K562 (cell line): ENCODE measurements around the gene IGDCC3. TPM values are rescaled to one million over a fixed set of nuclear protein-coding genes. Genes with fewer than 3 reads are reported as not detected.

Experiments
- FOS ChIP-seq: IDR thresholded peaks from 3 replicates; pipeline ENCODE4 v1.6.1; 2011; ENCODE audit not compliant: insufficient read length; ENCODE audit errors: extremely low read depth
- NFE2 ChIP-seq: IDR thresholded peaks from 2 replicates; pipeline ENCODE4 v1.6.1; 2014; ENCODE audit warnings: antibody characterized with exemption, low read depth
- POLR2AphosphoS5 ChIP-seq: IDR thresholded peaks from 2 replicates; pipeline ENCODE4 v1.6.1; 2011; ENCODE audit warnings: mild to moderate bottlenecking, low read depth, low read length, moderate library complexity; ENCODE audit not compliant: control insufficient read depth, insufficient read depth
- SIN3A ChIP-seq, 2 experiments: fragments of 150-350 bp in 1 of 2; IDR thresholded peaks; 2 replicates each; pipeline ENCODE4 v1.6.1; 2011 to 2016; ENCODE audit warnings: borderline replicate concordance in 2 of 2, low read depth in 2 of 2, low read length in 2 of 2, mild to moderate bottlenecking in 2 of 2, moderate library complexity in 2 of 2; ENCODE audit not compliant: control insufficient read depth in 1 of 2
- SRSF1 ChIP-seq: fragments of 200-400 bp; formaldehyde crosslinking; IDR thresholded peaks from 2 replicates; pipeline ENCODE4 v1.6.1; 2017; ENCODE audit warnings: mild to moderate bottlenecking, low read depth, low read length, moderate library complexity
- TCF7L2 ChIP-seq: fragments of 150-350 bp; IDR thresholded peaks from 2 replicates; pipeline ENCODE4 v1.6.1; 2016; ENCODE audit warnings: low read depth, mild to moderate bottlenecking, low read length, moderate library complexity
- ZKSCAN3 ChIP-seq: fragments of 250-450 bp; sonication (Bioruptor Pico); IDR thresholded peaks from 2 replicates; pipeline ENCODE4 v1.4.0; 2020
- ZNF232 ChIP-seq: sonication (generic); formaldehyde crosslinking; IDR thresholded peaks from 2 replicates; pipeline ENCODE4 v1.8.0; 2022; ENCODE audit warnings: mild to moderate bottlenecking, missing genetic modification reagents
- ZNF311 ChIP-seq: fragments of 250-450 bp; sonication (Bioruptor Pico); IDR thresholded peaks from 2 replicates; pipeline ENCODE4 v1.4.0; 2020; ENCODE audit warnings: mild to moderate bottlenecking, moderate library complexity
- polyA plus RNA-seq, 8 experiments: library from polyadenylated mRNA; depleted of rRNA in 4 of 8; stranded (reverse) in 5 of 8; unstranded in 3 of 8; fragments of >200 nt; fragmentation: Nextera tagmentation in 2 of 8; fragmentation: Illumina TruSeq in 1 of 8; extraction: Ambion mirVana in 2 of 8; extraction: Trizol in 1 of 8; gene quantifications; 2 replicates each; pipeline versions ENCODE4 v1.2.1 to v1.2.3, GENCODE V29; 2011 to 2014; ENCODE audit warnings: inconsistent platforms in 1 of 8, missing spikeins in 1 of 8
- total RNA-seq, 7 experiments: library from RNA; depleted of rRNA in 6 of 7; stranded (reverse); fragments of >200 nt in 6 of 7; fragmentation: Illumina TruSeq in 2 of 7; extraction: Trizol in 2 of 7; gene quantifications; 2 replicates each; pipeline versions ENCODE4 v1.2.1 to v1.2.3, GENCODE V29; 2011 to 2021; ENCODE audit warnings: low replicate concordance in 1 of 7
- TF ChIP-seq, protein P1 (sequence below), 3 experiments: fragments of 200-800 bp in 1 of 3; fragments of 250-450 bp in 1 of 3; fragments of 450-650 bp in 1 of 3; sonication (Bioruptor Pico) in 1 of 3; sonication (Bioruptor generic) in 1 of 3; formaldehyde crosslinking in 1 of 3; IDR thresholded peaks; 2 replicates each; pipeline versions ENCODE4 v1.6.1 to v1.8.0; 2016 to 2022; ENCODE audit warnings: mild to moderate bottlenecking in 2 of 3, missing genetic modification characterization in 2 of 3, missing compliant biosample characterization in 1 of 3, moderate library complexity in 1 of 3
- TF ChIP-seq, protein P2 (sequence below): fragments of 450-650 bp; IDR thresholded peaks from 2 replicates; pipeline ENCODE4 v1.6.1; 2016
- TF ChIP-seq, protein P3 (sequence below), 2 experiments: IDR thresholded peaks; 2 replicates each; pipeline ENCODE4 v1.6.1; 2011; ENCODE audit warnings: borderline replicate concordance in 1 of 2, control low read depth in 1 of 2, low read depth in 1 of 2, low read length in 1 of 2, mild to moderate bottlenecking in 1 of 2, mixed read lengths in 1 of 2, moderate library complexity in 1 of 2; ENCODE audit not compliant: insufficient read depth in 1 of 2, insufficient read length in 1 of 2, poor library complexity in 1 of 2, severe bottlenecking in 1 of 2; ENCODE audit errors: extremely low read depth in 1 of 2

Gene IGDCC3
- total and polyA plus RNA-seq, 9 of the 15 experiments (the other 6 are each of a cell fraction or from before 2014, with no cell fraction given): not detected

DNA sequence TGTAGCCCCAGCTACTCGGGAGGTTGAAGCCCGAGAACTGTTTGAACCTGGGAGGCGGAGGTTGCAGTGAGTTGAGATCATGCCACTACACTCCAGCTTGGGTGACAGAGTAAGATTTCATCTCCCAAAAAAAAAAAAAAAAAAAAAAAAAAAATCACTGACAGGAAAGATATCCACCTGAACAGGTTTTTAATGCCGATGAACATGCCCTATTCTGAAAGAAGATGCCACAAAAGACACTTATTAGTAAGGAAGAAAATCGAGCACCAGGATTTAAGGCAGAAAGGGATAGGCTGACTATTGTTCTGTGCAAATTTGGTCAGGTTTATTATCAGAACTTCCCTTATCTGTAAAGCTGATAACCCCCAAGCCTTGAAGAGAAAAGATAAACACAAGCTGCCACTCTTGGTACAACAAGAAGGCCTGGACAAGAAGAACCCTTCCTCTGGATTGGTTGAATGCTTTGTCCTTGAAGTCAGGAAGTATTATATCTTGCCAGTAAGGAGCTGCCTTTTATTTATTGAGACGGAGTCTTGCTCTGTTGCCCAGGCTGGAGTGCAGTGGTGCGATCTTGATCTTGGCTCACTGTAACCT is 88.4 kb downstream of the IGDCC3 start (continued):
- TF ChIP-seq, protein P1, sequence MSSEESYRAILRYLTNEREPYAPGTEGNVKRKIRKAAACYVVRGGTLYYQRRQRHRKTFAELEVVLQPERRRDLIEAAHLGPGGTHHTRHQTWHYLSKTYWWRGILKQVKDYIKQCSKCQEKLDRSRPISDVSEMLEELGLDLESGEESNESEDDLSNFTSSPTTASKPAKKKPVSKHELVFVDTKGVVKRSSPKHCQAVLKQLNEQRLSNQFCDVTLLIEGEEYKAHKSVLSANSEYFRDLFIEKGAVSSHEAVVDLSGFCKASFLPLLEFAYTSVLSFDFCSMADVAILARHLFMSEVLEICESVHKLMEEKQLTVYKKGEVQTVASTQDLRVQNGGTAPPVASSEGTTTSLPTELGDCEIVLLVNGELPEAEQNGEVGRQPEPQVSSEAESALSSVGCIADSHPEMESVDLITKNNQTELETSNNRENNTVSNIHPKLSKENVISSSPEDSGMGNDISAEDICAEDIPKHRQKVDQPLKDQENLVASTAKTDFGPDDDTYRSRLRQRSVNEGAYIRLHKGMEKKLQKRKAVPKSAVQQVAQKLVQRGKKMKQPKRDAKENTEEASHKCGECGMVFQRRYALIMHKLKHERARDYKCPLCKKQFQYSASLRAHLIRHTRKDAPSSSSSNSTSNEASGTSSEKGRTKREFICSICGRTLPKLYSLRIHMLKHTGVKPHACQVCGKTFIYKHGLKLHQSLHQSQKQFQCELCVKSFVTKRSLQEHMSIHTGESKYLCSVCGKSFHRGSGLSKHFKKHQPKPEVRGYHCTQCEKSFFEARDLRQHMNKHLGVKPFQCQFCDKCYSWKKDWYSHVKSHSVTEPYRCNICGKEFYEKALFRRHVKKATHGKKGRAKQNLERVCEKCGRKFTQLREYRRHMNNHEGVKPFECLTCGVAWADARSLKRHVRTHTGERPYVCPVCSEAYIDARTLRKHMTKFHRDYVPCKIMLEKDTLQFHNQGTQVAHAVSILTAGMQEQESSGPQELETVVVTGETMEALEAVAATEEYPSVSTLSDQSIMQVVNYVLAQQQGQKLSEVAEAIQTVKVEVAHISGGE (CRISPR knock-in tag; IDR thresholded peaks at IDR 0.05): no peak
- TF ChIP-seq FOS (no peak), TCF7L2 (no peak), ZKSCAN3 (CRISPR knock-in tag) (no peak), SIN3A (IDR thresholded peaks at IDR 0.05; ENCODE audit: borderline replicate concordance in 2 of 2, control insufficient read depth in 1 of 2, low read depth in 2 of 2, low read length in 2 of 2) (no peak), POLR2AphosphoS5 (no peak), SRSF1 (no peak), NFE2 (no peak), ZNF232 (CRISPR knock-in tag) (no peak), ZNF311 (CRISPR knock-in tag) (no peak)
- TF ChIP-seq, protein P2, sequence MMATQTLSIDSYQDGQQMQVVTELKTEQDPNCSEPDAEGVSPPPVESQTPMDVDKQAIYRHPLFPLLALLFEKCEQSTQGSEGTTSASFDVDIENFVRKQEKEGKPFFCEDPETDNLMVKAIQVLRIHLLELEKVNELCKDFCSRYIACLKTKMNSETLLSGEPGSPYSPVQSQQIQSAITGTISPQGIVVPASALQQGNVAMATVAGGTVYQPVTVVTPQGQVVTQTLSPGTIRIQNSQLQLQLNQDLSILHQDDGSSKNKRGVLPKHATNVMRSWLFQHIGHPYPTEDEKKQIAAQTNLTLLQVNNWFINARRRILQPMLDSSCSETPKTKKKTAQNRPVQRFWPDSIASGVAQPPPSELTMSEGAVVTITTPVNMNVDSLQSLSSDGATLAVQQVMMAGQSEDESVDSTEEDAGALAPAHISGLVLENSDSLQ: peak; percentile 62
- TF ChIP-seq, protein P3, sequence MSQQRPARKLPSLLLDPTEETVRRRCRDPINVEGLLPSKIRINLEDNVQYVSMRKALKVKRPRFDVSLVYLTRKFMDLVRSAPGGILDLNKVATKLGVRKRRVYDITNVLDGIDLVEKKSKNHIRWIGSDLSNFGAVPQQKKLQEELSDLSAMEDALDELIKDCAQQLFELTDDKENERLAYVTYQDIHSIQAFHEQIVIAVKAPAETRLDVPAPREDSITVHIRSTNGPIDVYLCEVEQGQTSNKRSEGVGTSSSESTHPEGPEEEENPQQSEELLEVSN (IDR thresholded peaks at IDR 0.05; ENCODE audit: borderline replicate concordance in 1 of 2, extremely low read depth in 1 of 2, insufficient read depth in 1 of 2, insufficient read length in 1 of 2, low read depth in 1 of 2, low read length in 1 of 2, poor library complexity in 1 of 2, severe bottlenecking in 1 of 2): no peak
